K562 (cell line): ENCODE data around the gene EXOC3L2. TPM values are rescaled to one million over a fixed set of nuclear protein-coding genes. Genes with fewer than 3 reads are reported as not detected.

ENCODE experiments used
- BDP1 ChIP-seq: IDR thresholded peaks from 3 replicates; pipeline ENCODE4 v1.6.1; 2011; ENCODE audit not compliant: insufficient read length, insufficient read depth
- L3MBTL2 ChIP-seq: fragments of 450-650 bp; IDR thresholded peaks from 2 replicates; pipeline ENCODE4 v1.6.1; 2016; ENCODE audit warnings: mild to moderate bottlenecking, moderate library complexity
- MED1 ChIP-seq: sonication (generic); formaldehyde crosslinking; IDR thresholded peaks from 2 replicates; pipeline ENCODE4 v1.8.1; 2023; ENCODE audit warnings: missing genetic modification reagents, borderline replicate concordance
- NR2C1 ChIP-seq, 2 experiments: fragments of 450-650 bp; IDR thresholded peaks; 2 replicates each; pipeline ENCODE4 v1.6.1; 2017; ENCODE audit warnings: mild to moderate bottlenecking in 2 of 2, antibody characterized with exemption in 1 of 2, inconsistent platforms in 1 of 2, missing compliant biosample characterization in 1 of 2, missing genetic modification characterization in 1 of 2
- OTX1 ChIP-seq: fragments of 450-650 bp; formaldehyde crosslinking; IDR thresholded peaks from 2 replicates; pipeline ENCODE4 v1.4.0; 2022; ENCODE audit warnings: mild to moderate bottlenecking
- PPARD ChIP-seq: fragments of 250-450 bp; sonication (Bioruptor Pico); IDR thresholded peaks from 2 replicates; pipeline ENCODE4 v1.8.0; 2022; ENCODE audit warnings: inconsistent platforms, mild to moderate bottlenecking, moderate library complexity
- SP2 ChIP-seq: IDR thresholded peaks from 2 replicates; pipeline ENCODE4 v1.6.1; 2011; ENCODE audit warnings: mild to moderate bottlenecking, low read depth, low read length, moderate library complexity; ENCODE audit not compliant: poor library complexity, severe bottlenecking; ENCODE audit errors: extremely low read depth
- SRSF7 ChIP-seq: fragments of 200-400 bp; formaldehyde crosslinking; optimal IDR thresholded peaks from 2 replicates; pipeline ENCODE3; 2017; ENCODE audit warnings: mild to moderate bottlenecking, low read depth, low read length
- ZFX ChIP-seq: sonication (generic); formaldehyde crosslinking; IDR thresholded peaks from 2 replicates; pipeline ENCODE4 v1.8.0; 2022; ENCODE audit warnings: mild to moderate bottlenecking, missing genetic modification reagents, moderate library complexity
- ZNF133 ChIP-seq: fragments of 250-450 bp; sonication (Bioruptor Pico); IDR thresholded peaks from 2 replicates; pipeline ENCODE4 v1.4.0; 2020; ENCODE audit warnings: mild to moderate bottlenecking
- ZNF23 ChIP-seq: fragments of 250-450 bp; sonication (Bioruptor Pico); IDR thresholded peaks from 2 replicates; pipeline ENCODE4 v1.4.0; 2020; ENCODE audit warnings: mild to moderate bottlenecking
- ZNF785 ChIP-seq: fragments of 250-450 bp; sonication (Bioruptor Pico); IDR thresholded peaks from 2 replicates; pipeline ENCODE4 v1.4.0; 2020; ENCODE audit warnings: mild to moderate bottlenecking
- polyA plus RNA-seq, 8 experiments: library from polyadenylated mRNA; depleted of rRNA in 4 of 8; stranded (reverse) in 5 of 8; unstranded in 3 of 8; fragments of >200 nt; fragmentation: Nextera tagmentation in 2 of 8; fragmentation: Illumina TruSeq in 1 of 8; extraction: Ambion mirVana in 2 of 8; extraction: Trizol in 1 of 8; gene quantifications; 2 replicates each; pipeline versions ENCODE4 v1.2.1 to v1.2.3, GENCODE V29; 2011 to 2014; ENCODE audit warnings: inconsistent platforms in 1 of 8, missing spikeins in 1 of 8
- total RNA-seq, 7 experiments: library from RNA; depleted of rRNA in 6 of 7; stranded (reverse); fragments of >200 nt in 6 of 7; fragmentation: Illumina TruSeq in 2 of 7; extraction: Trizol in 2 of 7; gene quantifications; 2 replicates each; pipeline versions ENCODE4 v1.2.1 to v1.2.3, GENCODE V29; 2011 to 2021; ENCODE audit warnings: low replicate concordance in 1 of 7
- TF ChIP-seq, protein P1 (sequence below), 2 experiments: fragments of 450-650 bp in 1 of 2; sonication (generic) in 1 of 2; formaldehyde crosslinking in 1 of 2; IDR thresholded peaks; 2 replicates each; pipeline versions ENCODE4 v1.7.1 to v1.9.0; 2016 to 2022; ENCODE audit warnings: inconsistent platforms in 1 of 2, mild to moderate bottlenecking in 1 of 2, missing genetic modification reagents in 1 of 2
- TF ChIP-seq, protein P2 (sequence below): IDR thresholded peaks from 2 replicates; pipeline ENCODE4 v1.6.1; 2011; ENCODE audit warnings: borderline replicate concordance, low read depth, mild to moderate bottlenecking, moderate library complexity, low read length; ENCODE audit not compliant: insufficient read depth, poor library complexity, severe bottlenecking
- TF ChIP-seq, protein P3 (sequence below): IDR thresholded peaks from 2 replicates; pipeline ENCODE4 v1.6.1; 2014; ENCODE audit warnings: antibody characterized with exemption

EXOC3L2 gene
- total and polyA plus RNA-seq, 9 of the 15 experiments (the other 6 are each of a cell fraction or from before 2014, with no cell fraction given): 0.31 to 19.0 (median 2.4) TPM

DNA sequence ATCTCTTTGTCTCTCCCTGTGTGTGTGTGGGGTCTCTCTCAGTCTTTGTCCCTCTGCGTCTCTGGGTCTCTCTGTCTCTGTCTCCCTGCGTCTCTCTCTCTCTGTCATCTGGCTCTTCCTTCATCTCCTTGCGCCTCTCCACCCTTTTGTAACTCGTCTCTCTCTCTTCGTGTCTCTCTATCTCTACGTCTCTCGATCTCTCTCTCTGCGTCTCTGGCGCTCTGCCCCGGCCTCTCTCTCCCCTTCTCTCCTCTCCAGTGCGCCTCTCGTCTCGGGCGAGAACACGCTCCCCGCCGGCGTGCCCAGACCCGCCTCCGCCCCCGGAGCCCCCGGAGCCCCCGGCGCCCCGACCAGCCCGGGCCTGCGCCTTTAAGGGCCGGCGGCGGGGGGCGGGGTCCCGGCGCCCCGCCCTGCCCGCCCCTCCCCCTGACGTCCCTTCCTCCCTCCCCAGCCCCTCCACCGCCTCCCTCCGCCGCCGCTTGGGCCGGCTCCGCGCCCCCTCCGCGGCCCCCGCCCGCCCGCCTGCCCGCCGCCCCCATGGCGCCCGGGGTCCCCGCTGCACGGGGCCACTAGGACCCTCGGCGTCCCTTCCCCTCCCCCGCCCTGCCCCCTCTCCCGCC lies 5.7 kb upstream of the EXOC3L2 start, which contains the start of gene MARK4 (continued):
- TF ChIP-seq, protein P1, sequence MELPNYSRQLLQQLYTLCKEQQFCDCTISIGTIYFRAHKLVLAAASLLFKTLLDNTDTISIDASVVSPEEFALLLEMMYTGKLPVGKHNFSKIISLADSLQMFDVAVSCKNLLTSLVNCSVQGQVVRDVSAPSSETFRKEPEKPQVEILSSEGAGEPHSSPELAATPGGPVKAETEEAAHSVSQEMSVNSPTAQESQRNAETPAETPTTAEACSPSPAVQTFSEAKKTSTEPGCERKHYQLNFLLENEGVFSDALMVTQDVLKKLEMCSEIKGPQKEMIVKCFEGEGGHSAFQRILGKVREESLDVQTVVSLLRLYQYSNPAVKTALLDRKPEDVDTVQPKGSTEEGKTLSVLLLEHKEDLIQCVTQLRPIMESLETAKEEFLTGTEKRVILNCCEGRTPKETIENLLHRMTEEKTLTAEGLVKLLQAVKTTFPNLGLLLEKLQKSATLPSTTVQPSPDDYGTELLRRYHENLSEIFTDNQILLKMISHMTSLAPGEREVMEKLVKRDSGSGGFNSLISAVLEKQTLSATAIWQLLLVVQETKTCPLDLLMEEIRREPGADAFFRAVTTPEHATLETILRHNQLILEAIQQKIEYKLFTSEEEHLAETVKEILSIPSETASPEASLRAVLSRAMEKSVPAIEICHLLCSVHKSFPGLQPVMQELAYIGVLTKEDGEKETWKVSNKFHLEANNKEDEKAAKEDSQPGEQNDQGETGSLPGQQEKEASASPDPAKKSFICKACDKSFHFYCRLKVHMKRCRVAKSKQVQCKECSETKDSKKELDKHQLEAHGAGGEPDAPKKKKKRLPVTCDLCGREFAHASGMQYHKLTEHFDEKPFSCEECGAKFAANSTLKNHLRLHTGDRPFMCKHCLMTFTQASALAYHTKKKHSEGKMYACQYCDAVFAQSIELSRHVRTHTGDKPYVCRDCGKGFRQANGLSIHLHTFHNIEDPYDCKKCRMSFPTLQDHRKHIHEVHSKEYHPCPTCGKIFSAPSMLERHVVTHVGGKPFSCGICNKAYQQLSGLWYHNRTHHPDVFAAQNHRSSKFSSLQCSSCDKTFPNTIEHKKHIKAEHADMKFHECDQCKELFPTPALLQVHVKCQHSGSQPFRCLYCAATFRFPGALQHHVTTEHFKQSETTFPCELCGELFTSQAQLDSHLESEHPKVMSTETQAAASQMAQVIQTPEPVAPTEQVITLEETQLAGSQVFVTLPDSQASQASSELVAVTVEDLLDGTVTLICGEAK (IDR thresholded peaks at IDR 0.05): peak; percentile 62
- TF ChIP-seq, protein P1 (CRISPR knock-in tag; IDR thresholded peaks at IDR 0.05): no peak
- TF ChIP-seq SP2 (no peak), ZNF133 (no peak), NR2C1 (IDR thresholded peaks at IDR 0.05) (no peak), NR2C1 (tag; IDR thresholded peaks at IDR 0.05) (no peak), ZFX (CRISPR knock-in tag) (no peak), PPARD (CRISPR knock-in tag) (no peak), OTX1 (peak; percentile 66; the same call in 1 of the 2 replicates), ZNF23 (no peak), SRSF7 (no peak), L3MBTL2 (no peak), ZNF785 (CRISPR knock-in tag) (no peak), MED1 (no peak), BDP1 (no peak)
- TF ChIP-seq, protein P2, sequence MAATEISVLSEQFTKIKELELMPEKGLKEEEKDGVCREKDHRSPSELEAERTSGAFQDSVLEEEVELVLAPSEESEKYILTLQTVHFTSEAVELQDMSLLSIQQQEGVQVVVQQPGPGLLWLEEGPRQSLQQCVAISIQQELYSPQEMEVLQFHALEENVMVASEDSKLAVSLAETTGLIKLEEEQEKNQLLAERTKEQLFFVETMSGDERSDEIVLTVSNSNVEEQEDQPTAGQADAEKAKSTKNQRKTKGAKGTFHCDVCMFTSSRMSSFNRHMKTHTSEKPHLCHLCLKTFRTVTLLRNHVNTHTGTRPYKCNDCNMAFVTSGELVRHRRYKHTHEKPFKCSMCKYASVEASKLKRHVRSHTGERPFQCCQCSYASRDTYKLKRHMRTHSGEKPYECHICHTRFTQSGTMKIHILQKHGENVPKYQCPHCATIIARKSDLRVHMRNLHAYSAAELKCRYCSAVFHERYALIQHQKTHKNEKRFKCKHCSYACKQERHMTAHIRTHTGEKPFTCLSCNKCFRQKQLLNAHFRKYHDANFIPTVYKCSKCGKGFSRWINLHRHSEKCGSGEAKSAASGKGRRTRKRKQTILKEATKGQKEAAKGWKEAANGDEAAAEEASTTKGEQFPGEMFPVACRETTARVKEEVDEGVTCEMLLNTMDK: no peak
- TF ChIP-seq, protein P3, sequence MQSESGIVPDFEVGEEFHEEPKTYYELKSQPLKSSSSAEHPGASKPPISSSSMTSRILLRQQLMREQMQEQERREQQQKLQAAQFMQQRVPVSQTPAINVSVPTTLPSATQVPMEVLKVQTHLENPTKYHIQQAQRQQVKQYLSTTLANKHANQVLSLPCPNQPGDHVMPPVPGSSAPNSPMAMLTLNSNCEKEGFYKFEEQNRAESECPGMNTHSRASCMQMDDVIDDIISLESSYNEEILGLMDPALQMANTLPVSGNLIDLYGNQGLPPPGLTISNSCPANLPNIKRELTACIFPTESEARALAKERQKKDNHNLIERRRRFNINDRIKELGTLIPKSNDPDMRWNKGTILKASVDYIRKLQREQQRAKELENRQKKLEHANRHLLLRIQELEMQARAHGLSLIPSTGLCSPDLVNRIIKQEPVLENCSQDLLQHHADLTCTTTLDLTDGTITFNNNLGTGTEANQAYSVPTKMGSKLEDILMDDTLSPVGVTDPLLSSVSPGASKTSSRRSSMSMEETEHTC: no peak
